PC-3 (cell line): ENCODE results near the gene APOBEC3A. TPM values are rescaled to one million over a fixed set of nuclear protein-coding genes. Genes with fewer than 3 reads are reported as not detected.
A peak's percentile ranks its signal among the peaks of the same experiment; 100 is the strongest.

Source experiments
- ATAC-seq: fragments of 200-7000 bp; cut with Tn5 transposase; 2 replicates; pipeline ENCODE4 v1.9.1; 2020; ENCODE audit warnings: mild to moderate bottlenecking, moderate library complexity
- BruUV-seq: library from RNA; stranded (reverse); fragments of 400-500 nt; replicated peaks from 2 replicates; lab custom pipeline; 2021; lab: Mats Ljungman, UMichigan
- CTCF ChIA-PET: fragments of 300-600 bp; sonication (Branson Sonifier 250); formaldehyde crosslinking; loops from one replicate; lab custom pipeline; 2022; ENCODE audit warnings: antibody characterized with exemption; lab: Charles Lee
- POLR2A ChIA-PET: fragments of 300-600 bp; sonication (Branson Sonifier 250); formaldehyde crosslinking; loops from one replicate; lab custom pipeline; 2022; ENCODE audit warnings: antibody characterized with exemption; ENCODE audit not compliant: unreplicated experiment; lab: Charles Lee
- DNase-seq: peaks from one replicate; pipeline ENCODE4 v3.0.0-alpha.2; 2015
- H2AFZ ChIP-seq: fragments of 300-600 bp; sonication (generic); 2 replicates; pipeline ENCODE4 v1.6.0; 2016; ENCODE audit warnings: antibody characterized with exemption, low read length
- H3F3A ChIP-seq: fragments of 300-600 bp; sonication (generic); one replicate; pipeline ENCODE4 v1.6.0; 2017; ENCODE audit warnings: antibody characterized with exemption, low read length, control low read depth, mild to moderate bottlenecking; ENCODE audit not compliant: unreplicated experiment
- H3K27ac ChIP-seq: fragments of 300-600 bp; sonication (generic); 2 replicates; pipeline ENCODE4 v1.5.1; 2016; ENCODE audit warnings: mild to moderate bottlenecking, low read length
- H3K27me3 ChIP-seq: fragments of 300-600 bp; sonication (generic); 2 replicates; pipeline ENCODE4 v1.6.1; 2016; ENCODE audit warnings: low read length, mixed read lengths
- H3K36me3 ChIP-seq: fragments of 300-600 bp; sonication (generic); 2 replicates; pipeline ENCODE4 v1.6.1; 2016; ENCODE audit warnings: low read depth, mixed run types, low read length, mixed read lengths
- H3K4me1 ChIP-seq: fragments of 300-600 bp; sonication (generic); 2 replicates; pipeline ENCODE4 v1.5.1; 2016; ENCODE audit warnings: low read length; ENCODE audit not compliant: insufficient read depth
- H3K4me2 ChIP-seq: fragments of 300-600 bp; sonication (generic); 2 replicates; pipeline ENCODE4 v1.6.0; 2016; ENCODE audit warnings: low read length
- H3K4me3 ChIP-seq: fragments of 300-600 bp; sonication (generic); 2 replicates; pipeline ENCODE4 v1.5.1; 2016; ENCODE audit warnings: mild to moderate bottlenecking, low read length, mixed read lengths
- H3K79me2 ChIP-seq: fragments of 300-600 bp; sonication (generic); 2 replicates; pipeline ENCODE4 v1.6.1; 2017; ENCODE audit warnings: low read length, mixed read lengths
- H3K9ac ChIP-seq: fragments of 300-600 bp; sonication (generic); 2 replicates; pipeline ENCODE4 v1.6.0; 2016; ENCODE audit warnings: mild to moderate bottlenecking, low read length
- H3K9me2 ChIP-seq: fragments of 300-600 bp; sonication (generic); replicated peaks from 2 replicates; pipeline ENCODE4 v1.6.1; 2016; ENCODE audit warnings: mixed run types, low read length, mixed read lengths
- H3K9me3 ChIP-seq: fragments of 300-600 bp; sonication (generic); 2 replicates; pipeline ENCODE4 v1.6.1; 2016; ENCODE audit warnings: low read length, mixed read lengths
- H4K20me1 ChIP-seq: fragments of 300-600 bp; sonication (generic); 2 replicates; pipeline ENCODE4 v1.6.1; 2016; ENCODE audit warnings: low read length, mixed read lengths
- CTCF ChIP-seq: fragments of 300-600 bp; sonication (generic); conservative IDR thresholded peaks from 2 replicates; pipeline ENCODE4 v1.5.1; 2017; ENCODE audit warnings: antibody characterized with exemption, low read depth, mild to moderate bottlenecking, low read length
- EZH2 ChIP-seq: fragments of 300-600 bp; sonication (generic); IDR thresholded peaks from one replicate; pipeline ENCODE4 v1.6.1; 2017; ENCODE audit warnings: antibody characterized with exemption, mild to moderate bottlenecking, low read length; ENCODE audit not compliant: unreplicated experiment
- EZH2phosphoT487 ChIP-seq: fragments of 300-600 bp; sonication (generic); IDR thresholded peaks from 2 replicates; pipeline ENCODE4 v1.6.1; 2018; ENCODE audit warnings: mild to moderate bottlenecking, antibody characterized with exemption, low read length, borderline replicate concordance
- intact Hi-C: fragments of 100-400 bp; cut with micrococcal nuclease; formaldehyde crosslinking; loops from 2 replicates; pipeline ENCODE4 v1.9.0; 2023
- total RNA-seq: library from RNA; depleted of rRNA; stranded (reverse); fragments of >200 nt; gene quantifications from 2 replicates; pipeline ENCODE4 v1.2.3, GENCODE V29; 2014

The APOBEC3A gene
- total RNA-seq, 1 experiment from 2014 or later: not detected

DNA sequence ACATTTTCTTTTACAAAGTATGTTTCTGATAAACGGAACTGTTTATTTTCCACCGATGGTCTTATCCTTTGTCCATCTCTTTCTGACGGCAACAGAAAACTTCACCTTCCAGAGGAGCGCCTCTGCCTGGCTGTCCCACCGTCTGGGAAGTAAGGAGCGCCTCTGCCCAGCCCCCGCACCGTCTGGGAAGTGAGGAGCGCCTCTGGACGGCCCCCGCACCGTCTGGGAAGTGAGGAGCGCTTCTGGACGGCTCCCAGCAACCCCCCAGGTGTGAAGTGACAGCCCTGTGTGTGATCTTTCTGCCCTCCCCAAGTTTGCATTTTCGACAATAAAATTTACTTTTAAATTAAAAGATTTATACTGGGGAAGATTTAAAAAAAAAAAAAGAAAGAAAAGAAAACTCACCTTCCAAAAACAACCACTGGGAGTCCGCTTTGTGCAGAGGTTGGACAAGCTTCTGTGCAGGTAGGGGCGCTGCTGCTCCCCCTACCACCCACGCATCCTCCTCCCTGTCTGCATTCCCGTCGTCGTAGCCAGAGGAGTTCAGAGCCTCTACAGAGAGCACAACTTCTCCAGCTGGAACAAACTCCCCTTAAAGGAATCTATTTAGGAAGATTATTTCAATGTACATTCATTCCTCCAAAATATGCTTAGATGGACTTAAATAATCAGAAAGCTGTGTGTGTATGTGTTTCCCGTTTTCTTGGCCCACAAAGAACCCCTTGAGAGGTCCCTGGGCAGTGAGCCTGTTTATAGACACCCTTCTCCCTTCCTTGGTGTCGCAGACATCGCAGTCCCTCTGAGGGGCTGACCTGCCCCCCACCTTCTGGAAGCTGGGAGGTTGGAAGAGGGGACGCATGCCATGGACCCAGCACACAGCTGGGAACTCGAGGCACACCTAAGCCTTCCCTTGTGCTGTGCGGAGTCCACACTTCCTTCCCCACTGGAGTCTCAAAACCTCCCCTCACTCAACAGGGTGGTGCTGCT is 23.9 kb downstream of the APOBEC3A start:
- DNase-seq (peak; percentile 45), ATAC-seq (peak; percentile 44)
- Histone ChIP-seq H3K27me3 (no peaks in the 10 kb centered on the region), H3K79me2 (no peaks in the 10 kb centered on the region), H3K4me2 (peak overlapping the region; percentile 81), H4K20me1 (no peaks in the 10 kb centered on the region), H3F3A (peaks cover 6% of the 10 kb centered on the region), H3K27ac (peak overlapping the region; percentile 79), H3K9me2 (no peaks in the 10 kb centered on the region), H3K9ac (peak overlapping the region; percentile 23; the same call in 1 of the 2 replicates), H3K36me3 (no peaks in the 10 kb centered on the region; the same call in 1 of the 2 replicates), H2AFZ (peak overlapping the region; percentile 50; the same call in 1 of the 2 replicates), H3K4me1 (peaks cover 26% of the 10 kb centered on the region), H3K4me3 (peak overlapping the region; percentile 58; the same call in 1 of the 2 replicates), H3K9me3 (0 out of 2 replicates have a peak, but pooled peaks cover 2% of the 10 kb centered on the region)
- ChIA-PET POLR2A (interaction anchor here (0.6 kb wide), 2 partner anchors 25 to 330 kb away, joined by 3 to 7 read pairs; no protein-coding TSS in a partner anchor), CTCF (interaction anchor here (1.3 to 1.9 kb wide), 2 partner anchors 22 to 215 kb away, joined by 4 read pairs; no protein-coding TSS in a partner anchor)
- peak; percentile 50 for TF ChIP-seq CTCF
- no peak for TF ChIP-seq EZH2phosphoT487
- no TSS peak for BruUV-seq
- intact Hi-C loops: loop anchor here (5.0 to 10.0 kb wide), 2 partner anchors 56 to 109 kb away; partner anchors contain the start of gene CBX6

DNA sequence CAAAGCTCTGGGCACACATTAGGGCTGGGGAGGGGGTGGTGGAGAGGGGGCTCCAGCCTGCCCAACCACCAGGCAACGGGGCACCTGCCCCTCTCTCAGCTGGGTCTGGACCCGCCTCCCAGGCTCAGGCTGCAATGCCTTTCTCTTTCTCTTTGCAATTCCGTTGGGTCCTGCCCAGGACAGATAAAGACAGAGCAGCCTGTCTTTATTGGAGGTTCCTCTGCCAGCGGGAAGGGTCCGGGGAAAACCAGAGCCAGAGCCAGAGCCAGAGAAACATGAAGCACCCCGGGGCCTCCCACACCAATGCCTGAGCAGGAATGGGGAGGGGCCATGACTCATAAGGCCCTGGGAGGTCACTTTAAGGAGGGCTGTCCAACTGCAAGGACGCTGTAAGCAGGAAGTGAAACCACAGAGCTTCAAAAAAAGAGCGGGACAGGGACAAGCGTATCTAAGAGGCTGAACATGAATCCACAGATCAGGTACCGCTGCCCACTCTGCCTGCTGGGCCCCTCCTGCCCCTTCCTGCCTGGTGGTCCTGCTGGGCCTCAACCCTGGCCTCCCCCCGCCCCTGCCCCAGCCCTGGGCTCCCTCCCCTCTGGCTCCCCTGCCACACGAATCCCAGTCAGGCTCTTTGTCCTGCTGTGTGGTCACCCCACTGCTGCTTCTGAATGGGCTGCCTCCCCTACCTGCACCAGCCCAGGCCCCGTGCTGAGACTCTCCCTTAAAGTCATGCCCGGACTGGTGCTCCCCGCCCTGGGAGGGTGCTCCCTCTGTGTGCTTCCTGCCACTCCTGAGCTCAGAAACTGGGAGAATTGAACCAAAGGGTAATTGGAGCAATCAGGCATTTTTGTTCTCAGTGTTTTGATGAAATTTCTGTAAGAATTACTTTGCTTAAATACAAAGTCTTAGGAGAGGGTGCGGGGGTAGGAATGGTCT is 24.9 kb downstream of the APOBEC3A start, which contains the start of gene APOBEC3B:
Gene APOBEC3B, plus strand, starts transcription at position 356 of the 936 bp plus-strand sequence. Its CDS starts 107 bp downstream, at position 463.
- H3K4me3 ChIP-seq: peak within 1 kb of the TSS; percentile 58
- TSS peak; percentile 65 for BruUV-seq
- DNase-seq (peak; percentile 91), ATAC-seq (peak; percentile 91)
- H2AFZ ChIP-seq: peak within 1 kb of the TSS; percentile 50; the same call in 1 of the 2 replicates
- intact Hi-C loops: loop anchor here (5.0 to 10.0 kb wide), 2 partner anchors 57 to 110 kb away; partner anchors contain the start of gene CBX6
- peak within 1 kb of the TSS; percentile 81 for H3K4me2 ChIP-seq
- H3K27ac ChIP-seq: peak within 1 kb of the TSS; percentile 79
- no peak for TF ChIP-seq EZH2phosphoT487
- no peak for TF ChIP-seq CTCF
- no peak for TF ChIP-seq EZH2
- peaks cover 6% of the 10 kb centered on the region for H3F3A ChIP-seq
- peaks cover 26% of the 10 kb centered on the region for H3K4me1 ChIP-seq
- POLR2A ChIA-PET: interaction anchor here (0.6 kb wide), 2 partner anchors 179 to 329 kb away, joined by 7 to 12 read pairs; no protein-coding TSS in a partner anchor
- H3K9me3 ChIP-seq: 0 out of 2 replicates have a peak, but pooled peaks cover 2% of the 10 kb centered on the region
- no peaks in the 10 kb centered on the region; the same call in 1 of the 2 replicates for H3K36me3 ChIP-seq
- no peaks in the 10 kb centered on the region for H3K9me2 ChIP-seq
- no peaks in the 10 kb centered on the region for H3K27me3 ChIP-seq
- CTCF ChIA-PET: interaction anchor here (1.3 to 1.9 kb wide), 2 partner anchors 21 to 216 kb away, joined by 4 read pairs; no protein-coding TSS in a partner anchor
- H3K9ac ChIP-seq: peak within 1 kb of the TSS; percentile 76
- no peaks in the 10 kb centered on the region for H4K20me1 ChIP-seq
- H3K79me2 ChIP-seq: no peaks in the 10 kb centered on the region
